CD4-positive, alpha-beta T cell treated with Interleukin-4 for 1 hour (primary cell): Measurements from ENCODE around the gene SPP2.

Source experiments
- DNase-seq, 2 donors: peaks; one replicate each; pipeline ENCODE4 v3.0.0-alpha.2; 2020 to 2022

Gene SPP2

GRCh38 chr2:234096164-234096563, 45.7 kb downstream of the SPP2 start:
- DNase-seq = no peak

- no peak for DNase-seq
Measured at GRCh38 chr2:234098681-234099080, 48.2 kb downstream of the SPP2 start.

- DNase-seq = no peak
Measured at GRCh38 chr2:234099266-234099665, 48.8 kb downstream of the SPP2 start.

GRCh38 chr2:234100686-234101085, 50.2 kb downstream of the SPP2 start:
- DNase-seq = peak in 1 of 2 donors; percentile 58

GRCh38 chr2:234102112-234102511, 51.6 kb downstream of the SPP2 start:
- peak; percentile 36 to 48 for DNase-seq

GRCh38 chr2:234107861-234108260, 57.4 kb downstream of the SPP2 start:
- DNase-seq = no peak

GRCh38 chr2:234109321-234109720, 58.8 kb downstream of the SPP2 start:
- no peak for DNase-seq

- DNase-seq = no peak
Measured at GRCh38 chr2:234110219-234110618, 59.7 kb downstream of the SPP2 start.

GRCh38 chr2:234111523-234111922, 61.0 kb downstream of the SPP2 start:
- DNase-seq = no peak

GRCh38 chr2:234116010-234116409, 65.5 kb downstream of the SPP2 start:
- no peak for DNase-seq

GRCh38 chr2:234121999-234122398, 71.5 kb downstream of the SPP2 start:
- DNase-seq = no peak

- no peak for DNase-seq
Measured at GRCh38 chr2:234125451-234126145, 75.1 kb downstream of the SPP2 start.

- DNase-seq = no peak
Measured at GRCh38 chr2:234126146-234126470, 75.6 kb downstream of the SPP2 start.
